HG03469 (cell line): Measurements from ENCODE around the gene CENPF.
"Not testable (repeated sequence)": the region's sequence is repeated elsewhere in the genome, so short reads cannot be mapped to it uniquely, and the experiment has no call there.

Source experiments
- ATAC-seq: cut with Tn5 transposase; IDR thresholded peaks from one replicate; pipeline ENCODE4 v1.9.1; 2021; ENCODE audit warnings: mild to moderate bottlenecking, moderate library complexity, moderate number of reproducible peaks; ENCODE audit not compliant: unreplicated experiment

Gene CENPF, protein sequence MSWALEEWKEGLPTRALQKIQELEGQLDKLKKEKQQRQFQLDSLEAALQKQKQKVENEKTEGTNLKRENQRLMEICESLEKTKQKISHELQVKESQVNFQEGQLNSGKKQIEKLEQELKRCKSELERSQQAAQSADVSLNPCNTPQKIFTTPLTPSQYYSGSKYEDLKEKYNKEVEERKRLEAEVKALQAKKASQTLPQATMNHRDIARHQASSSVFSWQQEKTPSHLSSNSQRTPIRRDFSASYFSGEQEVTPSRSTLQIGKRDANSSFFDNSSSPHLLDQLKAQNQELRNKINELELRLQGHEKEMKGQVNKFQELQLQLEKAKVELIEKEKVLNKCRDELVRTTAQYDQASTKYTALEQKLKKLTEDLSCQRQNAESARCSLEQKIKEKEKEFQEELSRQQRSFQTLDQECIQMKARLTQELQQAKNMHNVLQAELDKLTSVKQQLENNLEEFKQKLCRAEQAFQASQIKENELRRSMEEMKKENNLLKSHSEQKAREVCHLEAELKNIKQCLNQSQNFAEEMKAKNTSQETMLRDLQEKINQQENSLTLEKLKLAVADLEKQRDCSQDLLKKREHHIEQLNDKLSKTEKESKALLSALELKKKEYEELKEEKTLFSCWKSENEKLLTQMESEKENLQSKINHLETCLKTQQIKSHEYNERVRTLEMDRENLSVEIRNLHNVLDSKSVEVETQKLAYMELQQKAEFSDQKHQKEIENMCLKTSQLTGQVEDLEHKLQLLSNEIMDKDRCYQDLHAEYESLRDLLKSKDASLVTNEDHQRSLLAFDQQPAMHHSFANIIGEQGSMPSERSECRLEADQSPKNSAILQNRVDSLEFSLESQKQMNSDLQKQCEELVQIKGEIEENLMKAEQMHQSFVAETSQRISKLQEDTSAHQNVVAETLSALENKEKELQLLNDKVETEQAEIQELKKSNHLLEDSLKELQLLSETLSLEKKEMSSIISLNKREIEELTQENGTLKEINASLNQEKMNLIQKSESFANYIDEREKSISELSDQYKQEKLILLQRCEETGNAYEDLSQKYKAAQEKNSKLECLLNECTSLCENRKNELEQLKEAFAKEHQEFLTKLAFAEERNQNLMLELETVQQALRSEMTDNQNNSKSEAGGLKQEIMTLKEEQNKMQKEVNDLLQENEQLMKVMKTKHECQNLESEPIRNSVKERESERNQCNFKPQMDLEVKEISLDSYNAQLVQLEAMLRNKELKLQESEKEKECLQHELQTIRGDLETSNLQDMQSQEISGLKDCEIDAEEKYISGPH (N-terminal part only)

DNA sequence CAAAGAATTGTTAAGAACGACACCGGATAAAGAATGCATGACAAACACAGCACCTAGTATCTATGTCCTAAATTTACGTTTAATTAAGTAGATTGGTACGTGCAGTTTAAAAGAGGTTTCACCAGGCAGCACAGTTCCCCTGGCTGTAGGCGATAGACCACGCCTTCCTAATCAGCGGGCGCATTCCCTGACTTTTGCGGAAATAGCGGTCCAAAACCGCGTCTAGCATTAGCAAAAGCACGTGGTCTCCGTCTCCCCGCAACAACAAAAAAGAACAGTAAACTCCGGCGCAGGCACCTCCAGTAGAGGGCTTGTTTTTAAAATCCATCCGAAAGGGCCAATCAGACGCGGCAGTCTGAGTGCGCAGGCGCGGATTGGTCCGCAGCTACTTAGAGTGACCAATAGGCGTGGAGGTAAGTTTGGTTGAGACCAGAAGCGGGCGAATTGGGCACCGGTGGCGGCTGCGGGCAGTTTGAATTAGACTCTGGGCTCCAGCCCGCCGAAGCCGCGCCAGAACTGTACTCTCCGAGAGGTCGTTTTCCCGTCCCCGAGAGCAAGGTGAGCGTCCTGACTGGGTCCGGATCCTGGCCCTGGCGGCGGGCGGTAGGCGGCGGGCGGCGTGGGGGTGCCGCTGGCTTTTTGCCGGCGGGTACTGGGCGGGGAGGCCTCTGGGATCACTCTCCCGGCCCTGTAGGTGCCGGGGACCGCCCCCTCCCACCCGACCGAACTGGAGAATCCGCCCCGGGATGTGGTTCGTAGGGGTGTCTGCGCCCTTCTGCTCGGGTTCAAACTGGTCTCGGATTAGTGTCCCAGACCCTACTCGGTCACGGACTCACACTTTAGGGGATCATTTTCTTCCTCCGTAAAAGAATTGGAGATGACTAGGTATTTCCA is at the start of gene CENPF:
TSS of gene CENPF (plus strand) at position 432 of the 894 bp plus-strand sequence. CDS start 10,560 bp downstream, outside the sequence.
- ATAC-seq, result peak; percentile 100

DNA sequence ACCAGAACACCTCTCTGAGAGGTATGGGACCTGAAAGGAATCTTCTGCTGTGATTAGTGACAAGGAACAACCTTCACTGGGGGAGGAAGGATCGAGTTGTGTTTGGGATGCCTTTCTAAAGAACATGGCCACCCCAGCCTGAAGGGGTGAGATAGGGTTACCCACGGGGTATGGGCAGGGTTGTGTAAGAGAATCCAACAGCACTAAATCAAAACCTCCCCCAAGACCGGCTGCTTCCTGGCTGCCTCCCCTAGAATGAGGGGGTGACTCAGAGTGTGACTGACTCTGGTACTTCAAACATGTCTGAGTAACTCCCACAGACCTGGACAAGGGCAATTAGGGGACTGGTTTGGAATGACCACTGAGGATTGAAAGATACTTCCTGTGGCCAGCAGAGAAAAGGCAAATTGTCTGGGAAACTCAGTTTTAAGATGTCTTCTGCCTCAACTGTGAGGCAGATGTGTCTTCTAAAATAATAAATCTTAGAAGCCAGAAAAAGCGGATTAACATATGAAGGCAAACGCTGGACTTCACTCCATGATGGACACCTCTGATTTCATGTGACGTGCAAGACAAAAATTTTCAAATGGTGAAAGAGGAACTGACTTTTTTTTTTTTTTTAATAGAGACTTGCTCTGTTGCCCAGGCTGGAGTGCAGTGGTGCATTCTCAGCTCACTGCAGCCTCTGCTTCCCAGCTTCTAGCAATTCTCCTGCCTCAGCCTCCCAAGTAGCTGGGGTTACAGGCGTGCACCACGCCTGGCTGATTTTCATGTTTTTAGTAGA is 44.9 kb upstream of the CENPF start:
- ATAC-seq, result peak; percentile 51

DNA sequence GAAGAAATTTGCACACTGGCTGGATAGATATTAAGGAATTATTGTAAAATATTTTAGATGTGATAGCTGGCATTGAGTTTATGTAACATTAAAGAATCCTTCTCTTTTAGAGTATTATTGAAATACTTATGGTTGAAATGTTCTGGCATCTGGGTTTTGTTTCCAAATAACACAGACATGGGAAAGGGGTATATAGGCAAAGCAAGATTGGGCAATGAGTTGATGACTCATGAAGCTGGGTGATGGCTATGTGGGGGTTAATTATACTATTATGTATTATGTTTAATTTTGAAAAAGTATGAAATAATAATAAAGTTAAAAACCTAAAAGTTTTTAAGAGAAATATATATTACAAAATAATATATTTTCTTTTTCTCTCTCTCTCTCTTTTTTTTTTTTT is 39.1 kb upstream of the CENPF start:
- no peak for ATAC-seq

DNA sequence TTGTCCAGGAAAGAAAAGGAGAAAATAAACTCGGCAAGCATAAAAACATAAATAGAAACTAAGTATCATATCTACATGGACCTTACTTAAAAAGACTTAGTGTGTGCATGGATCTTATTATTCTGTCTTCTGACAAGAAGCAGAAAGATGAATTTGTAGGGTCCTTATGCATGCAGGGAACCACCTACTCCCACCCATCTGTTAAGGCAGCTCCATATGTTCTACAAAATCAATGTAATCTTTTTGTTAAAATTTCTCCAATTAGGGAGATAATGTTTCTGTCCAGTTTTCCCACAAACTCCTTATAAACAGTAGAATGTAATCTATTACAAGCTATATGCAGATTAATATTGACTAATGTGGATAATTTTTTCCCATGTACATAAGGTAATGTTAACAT is 37.7 kb upstream of the CENPF start:
- ATAC-seq, result no peak

DNA sequence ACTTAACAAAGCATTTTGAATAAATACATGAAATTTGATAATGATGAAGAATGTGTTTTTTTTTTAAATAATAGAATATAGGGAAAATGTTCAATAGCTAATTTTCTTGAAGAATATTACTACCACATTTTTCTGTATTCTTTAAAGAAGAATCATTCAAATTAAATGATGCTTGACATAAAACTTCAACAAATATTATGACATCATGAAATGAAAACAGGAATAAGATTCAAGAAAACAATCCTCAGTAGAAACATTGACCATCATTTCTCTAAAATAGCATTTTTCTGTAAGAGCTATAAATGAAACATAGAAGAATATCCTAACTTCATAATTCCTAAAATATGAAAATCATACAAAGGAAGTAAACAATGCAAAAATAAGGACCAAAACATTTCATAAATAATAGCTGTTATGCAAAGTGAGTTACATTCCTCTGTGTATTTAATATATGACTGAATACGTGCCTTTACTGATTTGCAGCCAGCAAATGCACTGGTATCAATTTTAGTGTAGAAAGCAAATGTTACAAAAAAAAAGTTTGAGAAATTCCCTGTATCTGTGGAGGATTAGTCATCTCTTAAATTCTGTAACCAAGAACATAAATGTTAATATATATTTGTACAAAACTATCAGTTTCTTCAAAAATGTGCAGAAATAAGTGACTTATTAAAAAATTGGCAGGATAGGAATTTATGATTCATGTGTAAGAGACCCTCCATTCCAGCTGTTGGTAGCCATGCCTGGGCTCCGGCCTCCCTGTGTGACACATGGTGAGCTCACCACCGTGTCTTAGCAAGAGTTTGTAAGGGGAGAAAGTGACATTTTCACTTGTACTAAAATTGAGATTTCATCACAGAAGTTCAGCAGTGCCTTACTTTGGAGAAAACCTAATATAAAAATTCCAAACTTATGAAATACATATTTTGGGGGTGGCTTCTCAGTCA is 36.6 kb upstream of the CENPF start:
- no peak for ATAC-seq

DNA sequence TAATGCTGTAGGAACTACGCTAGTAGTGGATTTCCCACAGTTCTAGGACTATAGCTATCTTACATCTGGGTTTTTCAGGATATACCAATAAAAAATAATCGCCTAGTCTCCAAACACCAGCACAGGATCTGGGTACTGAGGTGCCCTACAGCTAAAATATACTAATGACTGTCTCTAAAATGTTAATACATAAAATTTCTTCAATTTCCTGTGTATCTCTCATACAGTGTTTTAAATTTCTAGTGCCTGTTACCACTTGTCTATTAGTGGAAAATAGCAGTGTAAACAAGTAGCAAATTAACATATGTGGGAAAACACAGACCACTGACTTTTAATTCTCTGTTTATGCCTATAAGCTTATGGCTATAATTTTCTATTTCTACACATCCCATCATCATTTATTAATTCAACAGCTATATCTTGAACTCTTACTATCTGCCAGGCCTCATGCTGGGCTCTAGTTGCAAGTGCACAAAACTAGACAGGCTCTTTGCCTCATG is 35.5 kb upstream of the CENPF start:
- no peak for ATAC-seq

DNA sequence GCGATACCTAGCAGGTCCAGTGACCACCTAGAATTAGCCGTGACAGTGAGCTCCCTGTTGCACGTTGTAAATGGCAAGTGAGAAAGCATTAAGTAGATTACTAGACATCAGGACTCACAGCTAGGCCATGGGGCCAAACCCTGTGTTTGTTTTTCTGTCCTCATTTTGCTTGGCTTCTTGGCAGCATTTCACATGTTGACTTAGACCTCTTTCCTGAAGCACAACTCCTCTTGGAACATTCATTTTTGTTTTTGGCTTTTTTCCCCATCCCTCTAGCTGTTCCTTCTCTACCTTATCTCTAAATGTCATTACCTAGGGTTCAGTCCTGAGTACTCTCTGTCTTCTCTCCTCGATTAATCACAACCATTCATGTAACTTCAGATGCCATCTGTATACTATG is 34.7 kb upstream of the CENPF start:
- ATAC-seq, result no peak

DNA sequence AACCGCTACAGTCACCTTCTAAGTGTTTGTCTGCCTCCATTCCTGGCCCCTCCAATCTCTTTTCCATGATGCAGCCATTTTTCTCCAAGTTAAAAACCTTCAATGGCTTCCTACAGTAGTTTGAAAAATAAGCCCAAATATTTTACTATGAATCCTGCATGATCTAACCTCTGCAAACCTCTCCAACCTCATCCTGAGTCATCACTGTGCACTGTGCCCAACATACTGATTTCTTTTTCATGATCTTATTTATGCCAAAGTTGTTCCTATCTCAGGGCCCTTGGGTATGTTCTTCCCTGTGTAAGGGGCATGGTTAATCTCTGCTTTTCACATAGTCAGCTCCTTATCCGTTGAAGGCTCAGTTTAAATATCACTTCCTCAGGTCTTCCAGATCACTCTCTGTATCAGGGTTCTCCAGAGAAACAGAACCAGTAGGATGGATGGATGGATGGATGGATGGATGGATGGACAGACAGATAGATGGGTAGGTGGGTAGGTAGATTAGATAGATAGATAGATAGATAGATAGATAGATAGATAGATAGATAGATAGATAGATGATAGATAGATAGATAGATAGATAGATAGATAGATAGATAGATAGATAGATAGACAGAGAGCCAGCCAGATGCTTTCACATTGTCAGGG is 33.5 kb upstream of the CENPF start:
- no peak for ATAC-seq

DNA sequence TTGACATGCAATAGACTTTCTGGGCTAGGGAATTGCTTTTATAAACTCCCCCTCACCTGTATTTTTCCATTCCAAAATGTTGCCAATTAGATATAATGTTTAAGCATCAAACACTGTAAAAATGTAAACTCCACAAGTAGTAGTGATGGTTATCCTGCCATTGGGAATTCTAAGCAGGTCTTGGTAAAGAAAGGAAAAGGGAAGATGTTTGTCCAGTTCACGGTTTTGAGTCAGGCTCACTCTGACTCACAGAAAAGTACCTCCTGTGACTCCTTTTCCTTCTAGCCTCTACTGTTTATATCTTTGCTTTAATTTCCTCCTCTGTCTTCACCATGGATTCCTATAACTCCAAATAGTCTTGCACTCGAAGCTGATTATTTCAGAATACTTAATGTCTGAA is 32.6 kb upstream of the CENPF start:
- ATAC-seq, result no peak

DNA sequence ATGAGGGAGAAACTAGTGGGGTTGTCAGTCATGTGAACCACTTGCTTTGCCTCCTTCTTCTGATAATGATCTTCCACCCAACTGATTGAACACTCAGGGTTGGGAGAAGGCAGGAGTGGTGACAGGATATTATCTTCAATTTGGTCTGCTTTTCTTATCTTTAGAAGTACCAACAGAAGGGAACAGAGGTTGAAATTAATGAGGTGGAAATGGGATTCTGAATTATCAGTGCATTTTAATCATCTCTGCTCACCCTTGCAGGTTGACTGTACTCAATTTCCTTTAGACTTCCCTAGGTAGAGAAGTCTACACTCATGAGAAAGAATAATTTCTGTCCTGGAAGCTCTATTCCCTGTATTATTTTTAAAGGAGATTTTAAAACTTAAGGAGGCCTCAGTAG is 31.7 kb upstream of the CENPF start:
- ATAC-seq, result no peak

DNA sequence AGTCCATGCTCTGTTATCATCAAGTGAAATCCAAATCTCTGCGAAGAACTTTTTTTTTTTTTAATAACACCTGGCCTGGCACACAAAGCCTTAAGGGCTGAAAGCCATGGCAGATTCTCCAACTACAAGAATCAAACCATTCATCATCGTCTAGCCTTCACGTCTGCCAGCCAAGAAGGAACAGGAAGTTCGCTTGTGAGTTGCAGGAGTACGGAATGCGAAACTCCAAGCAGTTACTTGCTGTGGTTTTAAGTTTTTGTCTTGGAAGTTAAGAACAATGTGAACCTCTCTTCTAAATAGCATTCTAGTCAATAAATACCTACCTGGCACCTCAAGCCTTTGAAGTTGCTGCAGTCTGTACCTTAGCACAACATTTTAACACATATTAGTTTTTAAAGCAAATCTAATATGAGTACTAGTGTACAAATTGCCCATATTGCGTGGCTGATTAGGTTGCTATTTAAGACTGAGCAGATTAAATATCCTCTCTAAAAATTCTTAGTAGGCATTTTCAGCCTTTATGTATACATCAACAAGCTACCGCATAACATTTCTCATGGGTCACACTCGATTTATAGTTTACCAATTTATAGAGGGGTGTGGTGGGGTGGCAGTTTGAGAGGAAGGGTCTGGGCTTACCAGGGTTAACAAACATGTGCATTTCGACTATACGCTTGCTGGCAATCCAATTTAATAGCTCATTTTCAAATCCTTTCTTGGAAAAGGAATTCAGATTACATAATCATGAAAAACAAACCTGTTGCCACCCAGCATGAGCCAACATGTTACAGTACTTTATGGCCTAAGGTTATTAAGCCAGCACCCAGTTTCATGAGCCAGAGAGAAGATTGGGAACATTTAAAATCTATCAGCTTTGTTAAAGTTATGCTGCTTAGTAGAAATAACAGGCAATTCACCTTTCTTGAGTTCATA is 29.3 kb upstream of the CENPF start:
- ATAC-seq, result no peak

DNA sequence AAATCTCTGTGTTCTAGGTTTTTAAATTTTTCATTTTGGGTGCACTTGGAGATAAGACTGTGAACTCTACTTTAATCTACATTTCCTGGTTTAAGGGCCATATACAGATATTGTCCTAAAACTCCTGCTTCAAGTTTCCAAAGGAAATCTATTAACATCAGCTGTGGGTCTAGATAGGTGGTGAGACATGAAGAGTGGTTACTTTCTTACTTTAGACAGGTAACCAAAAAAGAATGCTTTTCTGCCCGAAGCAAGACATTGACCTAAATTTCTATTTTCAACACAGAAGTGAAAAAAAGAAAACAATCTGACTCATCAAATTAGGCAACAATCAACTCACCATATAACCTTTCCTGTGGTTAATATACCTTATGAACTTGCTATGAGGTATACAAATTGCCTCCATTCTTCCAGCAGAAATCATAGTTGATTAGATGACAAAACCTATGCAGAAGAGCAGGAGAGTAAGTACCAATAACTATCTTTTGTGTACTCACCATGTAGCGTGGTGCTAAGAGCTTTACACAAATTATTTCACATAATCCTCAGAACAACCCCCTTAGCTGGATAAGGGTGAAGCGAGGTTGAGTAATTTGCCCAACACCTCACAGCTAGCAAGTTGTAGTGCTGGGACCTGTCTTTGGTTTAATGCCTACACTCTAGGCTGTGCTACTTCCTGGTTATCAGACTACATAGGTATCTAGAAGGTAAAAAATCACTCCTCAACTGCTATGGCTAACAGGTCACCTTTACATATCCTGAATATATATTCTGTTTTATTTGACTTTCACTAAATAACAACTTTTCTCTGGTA is 28.2 kb upstream of the CENPF start:
- ATAC-seq, result no peak

DNA sequence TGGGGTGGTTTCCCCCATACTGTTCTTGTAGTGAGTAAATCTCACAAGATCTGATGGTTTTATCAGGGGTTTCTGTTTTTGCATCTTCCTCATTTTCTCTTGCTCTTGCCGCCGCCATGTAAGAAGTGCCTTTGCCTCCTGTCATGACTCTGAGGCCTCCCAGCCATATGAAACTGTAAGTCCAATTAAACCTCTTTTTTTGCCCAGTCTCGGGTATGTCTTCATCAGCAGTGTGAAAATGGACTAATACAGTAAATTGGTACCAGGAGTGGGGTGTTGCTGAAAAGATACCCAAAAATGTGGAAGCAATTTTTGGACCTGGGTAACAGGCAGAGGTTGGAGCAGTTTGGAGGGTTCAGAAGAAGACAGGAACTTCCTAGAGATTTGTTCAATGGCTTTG is 26.9 kb upstream of the CENPF start:
- not testable (repeated sequence) for ATAC-seq

DNA sequence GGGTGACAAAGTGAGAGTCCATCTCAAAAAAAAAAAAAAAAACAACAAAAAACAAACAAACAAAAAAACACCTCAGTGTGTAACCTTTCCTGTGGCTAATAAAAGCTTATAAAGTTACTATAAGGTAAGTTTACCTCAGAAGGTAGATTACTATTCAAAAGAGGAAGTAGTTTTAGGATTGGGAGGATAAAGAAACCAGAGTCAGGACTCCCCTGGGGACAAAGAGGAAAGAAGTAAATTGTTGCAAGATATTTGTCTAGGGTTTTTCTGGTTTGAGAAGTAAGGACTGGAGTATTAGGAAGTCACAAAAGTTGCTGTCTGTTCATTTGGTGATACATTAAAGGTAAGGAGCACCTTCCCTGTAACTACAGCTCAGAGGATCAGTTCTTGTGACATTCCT is 23.8 kb upstream of the CENPF start:
- ATAC-seq, result no peak

DNA sequence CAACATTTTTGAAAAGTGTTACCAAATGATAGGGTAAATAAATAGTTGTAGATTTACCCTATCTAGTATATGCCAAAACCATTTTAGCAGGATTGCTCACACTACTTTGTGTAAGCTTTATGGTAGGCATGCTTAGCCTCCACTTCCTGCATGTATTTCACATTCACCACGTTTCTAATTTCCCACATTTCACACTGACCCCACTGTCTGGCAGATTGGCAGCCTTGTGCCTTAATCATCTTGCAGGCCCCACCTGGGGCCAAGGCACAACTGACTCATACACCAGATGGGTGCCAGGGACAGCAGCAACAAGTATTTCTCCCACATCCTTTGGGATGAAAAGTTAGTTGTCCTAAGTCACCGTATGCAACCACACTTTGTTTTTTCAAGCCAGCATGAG is 21.2 kb upstream of the CENPF start:
- ATAC-seq, result no peak
